Right lobe of liver (tissue), 6 donors: ENCODE data around the gene PLPP4. TPM values are rescaled to one million over a fixed set of nuclear protein-coding genes. Genes with fewer than 3 reads are reported as not detected.
"Not testable (repeated sequence)": the region's sequence is repeated elsewhere in the genome, so short reads cannot be mapped to it uniquely, and the experiment has no call there.

ENCODE experiments used
- ATAC-seq, 4 donors: fragments of 200-7000 bp; cut with Tn5 transposase; one replicate each; pipeline ENCODE4 v1.9.1; 2020; ENCODE audit warnings: mild to moderate bottlenecking in 4 of 4, moderate library complexity in 4 of 4
- DNase-seq, 3 donors: peaks; one replicate each; pipeline ENCODE4 v3.0.0-alpha.2; 2020
- H3K27ac ChIP-seq, 3 donors: fragments of 200-600 bp; one replicate each; pipeline ENCODE4 v1.8.0; 2022
- H3K27me3 ChIP-seq, 2 donors: fragments of 200-600 bp; one replicate each; pipeline ENCODE4 v1.8.0; 2022
- H3K36me3 ChIP-seq, 4 donors: fragments of 200-600 bp; sonication (generic) in 1 of 4; one replicate each; pipeline versions ENCODE4 v1.5.1 to v1.8.0; 2017 to 2022; ENCODE audit warnings: control low read depth in 1 of 4
- H3K4me1 ChIP-seq, 4 donors: fragments of 200-600 bp; sonication (generic) in 1 of 4; one replicate each; pipeline versions ENCODE4 v1.5.1 to v1.8.0; 2017 to 2022; ENCODE audit warnings: control low read depth in 1 of 4
- H3K4me3 ChIP-seq, 3 donors: fragments of 200-600 bp; one replicate each; pipeline ENCODE4 v1.8.0; 2022
- H3K9me3 ChIP-seq, 4 donors: fragments of 200-600 bp; sonication (generic) in 1 of 4; one replicate each; pipeline versions ENCODE4 v1.5.1 to v1.8.0; 2017 to 2022; ENCODE audit warnings: control low read depth in 1 of 4
- CTCF ChIP-seq, 4 donors: fragments of 200-600 bp in 3 of 4; fragments of 450-650 bp in 1 of 4; IDR thresholded peaks; one replicate each; pipeline versions ENCODE4 v1.5.1 to v1.8.0; 2016 to 2022; ENCODE audit warnings: antibody characterized with exemption in 4 of 4, mild to moderate bottlenecking in 2 of 4
- POLR2A ChIP-seq: fragments of 450-650 bp; IDR thresholded peaks from one replicate; pipeline ENCODE4 v1.6.1; 2017; ENCODE audit warnings: antibody characterized with exemption, mild to moderate bottlenecking
- WGBS: methylation state at CpG from one replicate; pipeline ENCODE4 v1.1.6; 2018; ENCODE audit warnings: low coverage, low lambda C conversion rate; ENCODE audit not compliant: insufficient coverage; ENCODE audit errors: missing lambda C conversion rate; 5-methylcytosine and 5-hydroxymethylcytosine counted together
- intact Hi-C, 2 donors: fragments of 100-400 bp; cut with DNase I; formaldehyde crosslinking; loops; one replicate each; pipeline versions ENCODE4 v1.11.2 to v1.14.1; 2022
- total RNA-seq, 6 experiments: library from RNA; depleted of rRNA in 2 of 6; stranded (reverse); fragments of >200 nt in 2 of 6; fragmentation: NEBNext Ultra II Directional in 3 of 6; extraction: Animal tissue kit (Norgen Biotek cat#: 25700) in 3 of 6; gene quantifications; one replicate each; pipeline versions ENCODE4 v1.1.0 to v1.2.4, GENCODE V29; 2016 to 2023
- donor health status: DM: no; HTN: yes; CAD: no.
- donor health status: DM: no; HTN: no; CAD: no.
- donor health status: DM: no; HTN: no; CAD: no.
- donor health status: DM: no; HTN: yes; CAD: no.
- donor health status: DM: no; HTN: yes; CAD: no.

PLPP4 gene
- total RNA-seq, 6 experiments from 2014 or later, result 0.35 to 0.81 (median 0.37) TPM; not detected in 1

GRCh38 chr10:120495226-120496009 lies 38.4 kb downstream of the PLPP4 start:
- H3K9me3 ChIP-seq, result no peaks in the 10 kb centered on the region
- no peak for TF ChIP-seq POLR2A
- no peak for TF ChIP-seq CTCF (IDR thresholded peaks at IDR 0.05)
- H3K4me1 ChIP-seq, result no peaks in the 10 kb centered on the region
- intact Hi-C loops, result no loop called here
- no peaks in the 10 kb centered on the region for H3K27me3 ChIP-seq
- H3K27ac ChIP-seq, result no peak overlapping the region
- ATAC-seq (peak in 3 of 4 donors; percentile 13 to 57 (median 37)), DNase-seq (no peak)
- 35% methylated on average over 5 of the region's 5 CpGs for WGBS
- H3K4me3 ChIP-seq, result no peak overlapping the region
- H3K36me3 ChIP-seq, result no peaks in the 10 kb centered on the region

GRCh38 chr10:120499883-120500282 lies 42.9 kb downstream of the PLPP4 start:
- no peaks in the 10 kb centered on the region for H3K9me3 ChIP-seq
- DNase-seq, result no peak
- H3K27me3 ChIP-seq, result no peaks in the 10 kb centered on the region
- no peak overlapping the region for H3K27ac ChIP-seq
- no peak for ATAC-seq
- intact Hi-C loops, result no loop called here
- TF ChIP-seq CTCF (IDR thresholded peaks at IDR 0.05) (no peak), POLR2A (no peak)
- H3K4me1 ChIP-seq, result no peaks in the 10 kb centered on the region
- no peaks in the 10 kb centered on the region for H3K36me3 ChIP-seq
- WGBS, result 57% methylated on average over 3 of the region's 3 CpGs
- no peak overlapping the region for H3K4me3 ChIP-seq

GRCh38 chr10:120503689-120504088 lies 46.7 kb downstream of the PLPP4 start:
- Histone ChIP-seq H3K27ac (no peak overlapping the region), H3K36me3 (no peaks in the 10 kb centered on the region), H3K9me3 (no peaks in the 10 kb centered on the region), H3K27me3 (no peaks in the 10 kb centered on the region), H3K4me3 (no peak overlapping the region), H3K4me1 (no peaks in the 10 kb centered on the region)
- WGBS, result 43% methylated on average over 3 of the region's 3 CpGs
- TF ChIP-seq CTCF (IDR thresholded peaks at IDR 0.05) (no peak), POLR2A (no peak)
- intact Hi-C loops, result no loop called here
- ATAC-seq, result no peak
- DNase-seq, result no peak

GRCh38 chr10:120504227-120504626 lies 47.2 kb downstream of the PLPP4 start:
- DNase-seq, H3K36me3 ChIP-seq, H3K9me3 ChIP-seq, H3K27me3 ChIP-seq, intact Hi-C loops, H3K4me1 ChIP-seq, H3K4me3 ChIP-seq, ATAC-seq, H3K27ac ChIP-seq: not testable (repeated sequence)
- WGBS, result 35% methylated on average over 4 of the region's 4 CpGs

- Histone ChIP-seq H3K4me1 (no peaks in the 10 kb centered on the region), H3K4me3 (no peak overlapping the region), H3K36me3 (no peaks in the 10 kb centered on the region), H3K9me3 (no peaks in the 10 kb centered on the region), H3K27me3 (no peaks in the 10 kb centered on the region), H3K27ac (no peak overlapping the region)
- ATAC-seq (no peak), DNase-seq (no peak)
- intact Hi-C loops, result no loop called here
- TF ChIP-seq CTCF (IDR thresholded peaks at IDR 0.05), result no peak
- no peak for TF ChIP-seq POLR2A
- 57% methylated on average over 1 of the region's 3 CpGs for WGBS
These were observed 48.0 kb downstream of the PLPP4 start for GRCh38 chr10:120505056-120505455.
